ENCODE data around the gene XPO6. TPM values are rescaled to one million over a fixed set of nuclear protein-coding genes. Genes with fewer than 3 reads are reported as not detected.
A peak's percentile ranks its signal among the peaks of the same experiment; 100 is the strongest.

Gene XPO6
- total RNA-seq, 1 experiment from 2014 or later, result 162 TPM

- TF ChIP-seq REST (IDR thresholded peaks at IDR 0.05; ENCODE audit: low read depth), result no peak
- no peak for TF ChIP-seq EGR1 (IDR thresholded peaks at IDR 0.05; ENCODE audit: low read depth)
- TF ChIP-seq SRF (IDR thresholded peaks at IDR 0.05; ENCODE audit: low read depth), result no peak
Measured at GRCh38 chr16:28140788-28141618, 70.8 kb downstream of the XPO6 start (continued).

DNA sequence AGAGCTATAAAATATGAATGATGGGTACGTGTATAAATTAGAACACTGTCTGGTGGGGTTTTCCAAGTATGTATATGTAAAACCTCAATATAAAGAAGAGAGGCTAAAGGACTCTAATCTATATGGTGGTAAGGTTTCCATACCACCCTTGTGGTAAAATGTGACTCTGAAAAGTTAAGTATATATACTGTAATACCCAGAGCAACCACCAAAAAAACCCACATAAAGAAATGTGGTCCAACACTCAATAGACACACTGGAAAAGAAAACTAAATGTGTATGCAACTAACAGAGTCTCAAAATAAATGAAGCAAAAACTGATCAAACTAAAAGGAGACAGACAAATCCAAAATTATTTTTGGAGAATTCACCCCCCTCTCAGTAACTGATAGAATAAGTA, 72.2 kb downstream of the XPO6 start:
- H4K20me1 ChIP-seq (ENCODE audit: insufficient read depth), result 0 out of 2 replicates have a peak, but pooled peaks cover 16% of the 10 kb centered on the region

More for the DNA sequence above, 72.2 kb downstream of the XPO6 start:
- ChIA-PET POLR2A (no interaction called here), RAD21 (ENCODE audit: low non-redundant PET in 1 of 2, low total read pairs in 2 of 2, uncharacterized antibody in 2 of 2, unreplicated experiment in 2 of 2) (no interaction called here), CTCF (no interaction called here)
- intact Hi-C loops (cut with micrococcal nuclease), result loop anchor here (2.0 kb wide), 1 partner anchor 59 kb away; no protein-coding TSS in a partner anchor
- Histone ChIP-seq H3K9ac (ENCODE audit: low read length) (no peak overlapping the region), H3K4me1 (ENCODE audit: control insufficient read depth in 1 of 2, insufficient read depth in 2 of 2, low read length in 2 of 2) (no peaks in the 10 kb centered on the region), H3K4me2 (ENCODE audit: low read length) (no peak overlapping the region), H3K9me3 (ENCODE audit: control insufficient read depth in 1 of 2, insufficient read depth in 1 of 2, low read depth in 1 of 2, low read length in 2 of 2) (no peaks in the 10 kb centered on the region), H3K4me3 (replicated peaks in 1 of 2; ENCODE audit: low read depth in 1 of 2, low read length in 2 of 2) (no peak overlapping the region), H3K9me2 (ENCODE audit: insufficient read depth) (no peaks in the 10 kb centered on the region), H3K27ac (ENCODE audit: low read depth, low read length) (no peak overlapping the region), H3K27me3 (ENCODE audit: insufficient read depth, low read length) (no peaks in the 10 kb centered on the region), H3K79me2 (ENCODE audit: insufficient read depth, low read length) (peaks cover 82% of the 10 kb centered on the region), H2AFZ (ENCODE audit: low read depth, low read length, poor library complexity, severe bottlenecking) (no peak overlapping the region), H3K36me3 (ENCODE audit: control insufficient read depth in 1 of 2, insufficient read depth in 2 of 2, low read length in 2 of 2) (peaks cover 8 to 61% of the 10 kb centered on the region in 2 experiments)
- TF ChIP-seq RAD21 (IDR thresholded peaks at IDR 0.05; ENCODE audit: low read depth), result no peak
- TF ChIP-seq, protein P1, sequence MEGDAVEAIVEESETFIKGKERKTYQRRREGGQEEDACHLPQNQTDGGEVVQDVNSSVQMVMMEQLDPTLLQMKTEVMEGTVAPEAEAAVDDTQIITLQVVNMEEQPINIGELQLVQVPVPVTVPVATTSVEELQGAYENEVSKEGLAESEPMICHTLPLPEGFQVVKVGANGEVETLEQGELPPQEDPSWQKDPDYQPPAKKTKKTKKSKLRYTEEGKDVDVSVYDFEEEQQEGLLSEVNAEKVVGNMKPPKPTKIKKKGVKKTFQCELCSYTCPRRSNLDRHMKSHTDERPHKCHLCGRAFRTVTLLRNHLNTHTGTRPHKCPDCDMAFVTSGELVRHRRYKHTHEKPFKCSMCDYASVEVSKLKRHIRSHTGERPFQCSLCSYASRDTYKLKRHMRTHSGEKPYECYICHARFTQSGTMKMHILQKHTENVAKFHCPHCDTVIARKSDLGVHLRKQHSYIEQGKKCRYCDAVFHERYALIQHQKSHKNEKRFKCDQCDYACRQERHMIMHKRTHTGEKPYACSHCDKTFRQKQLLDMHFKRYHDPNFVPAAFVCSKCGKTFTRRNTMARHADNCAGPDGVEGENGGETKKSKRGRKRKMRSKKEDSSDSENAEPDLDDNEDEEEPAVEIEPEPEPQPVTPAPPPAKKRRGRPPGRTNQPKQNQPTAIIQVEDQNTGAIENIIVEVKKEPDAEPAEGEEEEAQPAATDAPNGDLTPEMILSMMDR (IDR thresholded peaks at IDR 0.05 in 2 of 3, conservative IDR thresholded peaks at IDR 0.05 in 1 of 3; ENCODE audit: borderline replicate concordance in 1 of 3, insufficient read depth in 1 of 3, low read depth in 2 of 3, low read length in 2 of 3), result peak in 1 of 3 experiments; percentile 31; a peak in 2 of 6 replicates
- TF ChIP-seq SRF (IDR thresholded peaks at IDR 0.05; ENCODE audit: low read depth), result no peak
- no TSS peak for BruUV-seq (replicated peaks)
- peak; percentile 49; the same call in 1 of the 2 replicates for ATAC-seq
- no peak for DNase-seq (ENCODE audit: low read depth, low spot score)

Measured in HCT116 (cell line).